OCI-LY7 (cell line): Measurements from ENCODE around the gene CFC1B. TPM values are rescaled to one million over a fixed set of nuclear protein-coding genes. Genes with fewer than 3 reads are reported as not detected.
"Not testable (repeated sequence)": the region's sequence is repeated elsewhere in the genome, so short reads cannot be mapped to it uniquely, and the experiment has no call there.

Source experiments
- Bru-seq: library from RNA; stranded (reverse); fragments of 400-500 nt; gene quantifications from one replicate; lab custom pipeline; 2021; lab: Mats Ljungman, UMichigan
- BruChase-seq, 2 experiments: library from RNA; stranded (reverse); fragments of 400-500 nt; gene quantifications; one replicate each; lab custom pipeline; 2021; lab: Mats Ljungman, UMichigan
- BruUV-seq: library from RNA; stranded (reverse); fragments of 400-500 nt; replicated peaks from 2 replicates; lab custom pipeline; 2021; lab: Mats Ljungman, UMichigan
- CTCF ChIA-PET: fragments of 300-600 bp; sonication (Branson Sonifier 250); formaldehyde crosslinking; loops from one replicate; lab custom pipeline; 2022; ENCODE audit warnings: antibody characterized with exemption; ENCODE audit not compliant: unreplicated experiment; lab: Charles Lee
- POLR2A ChIA-PET: fragments of 300-600 bp; sonication (Branson Sonifier 250); formaldehyde crosslinking; loops from one replicate; lab custom pipeline; 2022; ENCODE audit warnings: antibody characterized with exemption; lab: Charles Lee
- DNase-seq: peaks from one replicate; pipeline ENCODE4 v3.0.0-alpha.2; 2015; ENCODE audit warnings: low spot score
- H2AFZ ChIP-seq: fragments of 200-600 bp; sonication (generic), shearing (Covaris generic); 2 replicates; pipeline ENCODE4 v1.6.1; 2014; ENCODE audit warnings: mild to moderate bottlenecking, antibody characterized with exemption, low read length, moderate library complexity
- H3K27ac ChIP-seq: fragments of 200-600 bp; sonication (generic); 2 replicates; pipeline ENCODE4 v1.5.1; 2014; ENCODE audit warnings: mixed run types, low read depth, mild to moderate bottlenecking, moderate library complexity, low read length, inconsistent platforms; ENCODE audit not compliant: poor library complexity, severe bottlenecking
- H3K36me3 ChIP-seq: fragments of 200-600 bp; sonication (generic); 2 replicates; pipeline ENCODE4 v1.6.1; 2014; ENCODE audit warnings: mild to moderate bottlenecking, antibody characterized with exemption, low read length, moderate library complexity, mixed read lengths; ENCODE audit not compliant: insufficient read depth
- H3K4me1 ChIP-seq: fragments of 200-600 bp; sonication (generic); 2 replicates; pipeline ENCODE4 v1.5.1; 2014; ENCODE audit warnings: mild to moderate bottlenecking, low read length; ENCODE audit not compliant: insufficient read depth, poor library complexity, severe bottlenecking
- H3K4me2 ChIP-seq: fragments of 200-600 bp; sonication (generic); 2 replicates; pipeline ENCODE4 v1.6.1; 2014; ENCODE audit warnings: mild to moderate bottlenecking, low read length
- H3K4me3 ChIP-seq: fragments of 200-600 bp; sonication (generic); 2 replicates; pipeline ENCODE4 v1.5.1; 2014; ENCODE audit warnings: mild to moderate bottlenecking, low read depth, low read length; ENCODE audit not compliant: poor library complexity, severe bottlenecking
- H3K79me2 ChIP-seq: fragments of 200-600 bp; sonication (generic); 2 replicates; pipeline ENCODE4 v1.6.1; 2016; ENCODE audit warnings: low read depth, mild to moderate bottlenecking, low read length, moderate library complexity, mixed read lengths; ENCODE audit not compliant: insufficient read depth
- H3K9me2 ChIP-seq: fragments of 200-600 bp; sonication (generic); 2 replicates; pipeline ENCODE4 v1.6.1; 2016; ENCODE audit warnings: mild to moderate bottlenecking, low read length, mixed read lengths; ENCODE audit not compliant: insufficient read depth
- H3K9me3 ChIP-seq: fragments of 200-600 bp; sonication (generic); 2 replicates; pipeline ENCODE4 v1.6.1; 2014; ENCODE audit warnings: mild to moderate bottlenecking, mixed run types, low read length, mixed read lengths
- H4K20me1 ChIP-seq: fragments of 200-600 bp; sonication (generic); 2 replicates; pipeline ENCODE4 v1.6.1; 2014; ENCODE audit warnings: mild to moderate bottlenecking, antibody characterized with exemption, low read length, moderate library complexity, mixed read lengths; ENCODE audit not compliant: insufficient read depth
- intact Hi-C: fragments of 100-400 bp; cut with micrococcal nuclease; formaldehyde crosslinking; loops from one replicate; pipeline ENCODE4 v1.10.0; 2022; ENCODE audit not compliant: unreplicated experiment
- long read RNA-seq: library from polyadenylated mRNA; stranded (forward); transcript quantifications from one replicate; pipeline ENCODE4 v2.0.0, GENCODE V29; 2022
- total RNA-seq, 2 experiments: library from RNA; depleted of rRNA in 1 of 2; stranded (reverse); fragments of >200 nt in 1 of 2; shearing (Covaris generic) in 1 of 2; gene quantifications; 2 replicates each; pipeline ENCODE4 v1.2.3, GENCODE V29; 2014 to 2022

Gene CFC1B
- total RNA-seq (2014; rRNA removed; shearing (Covaris generic)) (not detected in 2 replicates), total RNA-seq (2022) (not detected in 2 replicates), Bru-seq, nascent RNA (not detected), BruChase-seq, experiment 1, labeled RNA remaining after a 6-hour chase (not detected), BruChase-seq, experiment 2, labeled RNA remaining after a 2-hour chase (not detected)
- long read RNA-seq = 0 reads

- H3K9me3 ChIP-seq, POLR2A ChIA-PET, BruUV-seq, H3K4me3 ChIP-seq, H3K4me1 ChIP-seq, H3K27ac ChIP-seq, H3K36me3 ChIP-seq, H2AFZ ChIP-seq, DNase-seq, H4K20me1 ChIP-seq, H3K79me2 ChIP-seq, CTCF ChIA-PET, intact Hi-C loops, H3K4me2 ChIP-seq, H3K9me2 ChIP-seq: not testable (repeated sequence)
Observed at GRCh38 chr2:130520992-130521391, at the start of gene CFC1B. Gene CFC1B, plus strand, starts transcription at chr2:130521222. Its CDS starts 263 bp downstream, at chr2:130521485.

DNA sequence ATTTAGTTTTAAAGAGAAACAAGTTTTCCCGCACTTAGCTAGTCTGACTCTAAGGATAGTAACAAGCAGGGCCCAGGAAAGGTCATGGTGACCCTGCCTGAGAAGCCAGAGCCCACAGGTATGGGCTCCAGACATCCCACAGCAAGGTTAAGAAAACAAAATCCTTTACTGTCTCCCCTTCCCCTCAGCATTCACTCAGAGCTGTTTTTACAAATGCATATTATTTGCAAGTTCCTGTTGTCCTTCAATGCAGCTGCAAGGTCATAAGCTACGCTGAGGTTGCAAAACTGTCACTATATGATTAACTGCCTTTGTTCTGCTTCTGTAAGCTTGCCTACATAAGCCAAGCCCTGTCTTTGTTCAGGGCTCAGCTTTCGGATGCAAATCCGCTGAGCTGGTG, 29.9 kb upstream of the CFC1B start:
- H4K20me1 ChIP-seq, H3K27ac ChIP-seq, H3K4me3 ChIP-seq, H3K4me1 ChIP-seq, CTCF ChIA-PET, BruUV-seq, H3K36me3 ChIP-seq, H3K4me2 ChIP-seq, H3K9me2 ChIP-seq, DNase-seq, H2AFZ ChIP-seq, H3K79me2 ChIP-seq, H3K9me3 ChIP-seq, intact Hi-C loops, POLR2A ChIA-PET: not testable (repeated sequence)

GRCh38 chr2:130509228-130509627, 11.8 kb upstream of the CFC1B start, which contains the start of gene POTEI:
Gene POTEI, minus strand, starts transcription at chr2:130509328. Its CDS starts 93 bp downstream, at chr2:130509235.
- DNase-seq, H3K27ac ChIP-seq, intact Hi-C loops, H3K4me3 ChIP-seq, H3K36me3 ChIP-seq, BruUV-seq, H3K9me2 ChIP-seq, H3K79me2 ChIP-seq, POLR2A ChIA-PET, H3K9me3 ChIP-seq, H4K20me1 ChIP-seq, H3K4me2 ChIP-seq, H3K4me1 ChIP-seq, H2AFZ ChIP-seq, CTCF ChIA-PET: not testable (repeated sequence)

GRCh38 chr2:130510807-130511746, 9.9 kb upstream of the CFC1B start:
- H3K4me1 ChIP-seq, DNase-seq, H4K20me1 ChIP-seq, BruUV-seq, H3K79me2 ChIP-seq, POLR2A ChIA-PET, H3K4me2 ChIP-seq, H3K4me3 ChIP-seq, intact Hi-C loops, CTCF ChIA-PET, H2AFZ ChIP-seq, H3K9me3 ChIP-seq, H3K27ac ChIP-seq, H3K36me3 ChIP-seq, H3K9me2 ChIP-seq: not testable (repeated sequence)

- H2AFZ ChIP-seq, H3K4me2 ChIP-seq, intact Hi-C loops, H3K4me3 ChIP-seq, BruUV-seq, H3K4me1 ChIP-seq, H3K9me3 ChIP-seq, H3K27ac ChIP-seq, H3K36me3 ChIP-seq, H4K20me1 ChIP-seq, H3K9me2 ChIP-seq, H3K79me2 ChIP-seq, DNase-seq, POLR2A ChIA-PET, CTCF ChIA-PET: not testable (repeated sequence)
Observed at GRCh38 chr2:130511747-130512451, 9.1 kb upstream of the CFC1B start.

- H3K4me1 ChIP-seq, H3K9me3 ChIP-seq, H3K36me3 ChIP-seq, H3K4me3 ChIP-seq, H3K9me2 ChIP-seq, CTCF ChIA-PET, DNase-seq, H3K4me2 ChIP-seq, POLR2A ChIA-PET, H3K79me2 ChIP-seq, H4K20me1 ChIP-seq, BruUV-seq, H3K27ac ChIP-seq, H2AFZ ChIP-seq, intact Hi-C loops: not testable (repeated sequence)
Observed at GRCh38 chr2:130518516-130519106, 2.4 kb upstream of the CFC1B start.
